HS-5 (cell line): ENCODE measurements around the gene BCL7A.

Experiments
- DNase-seq: peaks from one replicate; pipeline ENCODE4 v3.0.0-alpha.2; 2012; ENCODE audit warnings: low read depth

The BCL7A gene

DNA sequence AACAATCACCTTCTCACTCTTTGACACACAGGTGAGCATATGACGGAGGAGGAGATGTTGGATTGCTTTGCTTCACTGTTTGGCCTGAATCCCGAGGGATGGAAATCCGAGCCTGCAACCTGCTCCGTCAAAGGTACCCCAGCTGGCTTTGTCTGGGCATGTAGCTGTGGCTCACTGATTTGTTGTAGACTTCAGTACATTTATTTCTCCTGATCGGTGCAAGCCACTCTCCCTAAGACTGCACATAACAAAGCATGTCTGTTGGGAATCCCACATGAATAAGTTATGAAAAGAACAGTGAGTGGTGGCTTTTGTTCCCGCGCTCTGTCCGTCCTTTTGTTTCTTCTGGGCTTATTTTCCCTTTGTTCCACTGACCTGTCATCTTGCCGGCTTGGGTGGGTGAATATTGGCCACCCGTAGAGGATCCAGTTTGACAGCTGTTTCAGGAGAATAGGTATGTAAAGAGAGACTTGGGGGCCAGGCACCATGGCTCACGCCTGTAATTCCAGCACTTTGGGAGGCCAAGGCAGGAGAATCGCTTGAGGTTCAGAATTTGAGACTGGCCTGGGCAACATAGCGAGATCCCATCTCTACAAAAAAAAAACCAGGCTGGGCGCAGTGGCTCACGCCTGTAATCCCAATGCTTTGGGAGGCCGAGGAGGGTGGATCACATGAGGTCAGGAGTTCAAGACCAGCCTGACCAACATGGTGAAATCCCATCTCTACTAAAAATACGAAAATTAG, 20.0 kb upstream of the BCL7A start:
- DNase-seq, result no peak

DNA sequence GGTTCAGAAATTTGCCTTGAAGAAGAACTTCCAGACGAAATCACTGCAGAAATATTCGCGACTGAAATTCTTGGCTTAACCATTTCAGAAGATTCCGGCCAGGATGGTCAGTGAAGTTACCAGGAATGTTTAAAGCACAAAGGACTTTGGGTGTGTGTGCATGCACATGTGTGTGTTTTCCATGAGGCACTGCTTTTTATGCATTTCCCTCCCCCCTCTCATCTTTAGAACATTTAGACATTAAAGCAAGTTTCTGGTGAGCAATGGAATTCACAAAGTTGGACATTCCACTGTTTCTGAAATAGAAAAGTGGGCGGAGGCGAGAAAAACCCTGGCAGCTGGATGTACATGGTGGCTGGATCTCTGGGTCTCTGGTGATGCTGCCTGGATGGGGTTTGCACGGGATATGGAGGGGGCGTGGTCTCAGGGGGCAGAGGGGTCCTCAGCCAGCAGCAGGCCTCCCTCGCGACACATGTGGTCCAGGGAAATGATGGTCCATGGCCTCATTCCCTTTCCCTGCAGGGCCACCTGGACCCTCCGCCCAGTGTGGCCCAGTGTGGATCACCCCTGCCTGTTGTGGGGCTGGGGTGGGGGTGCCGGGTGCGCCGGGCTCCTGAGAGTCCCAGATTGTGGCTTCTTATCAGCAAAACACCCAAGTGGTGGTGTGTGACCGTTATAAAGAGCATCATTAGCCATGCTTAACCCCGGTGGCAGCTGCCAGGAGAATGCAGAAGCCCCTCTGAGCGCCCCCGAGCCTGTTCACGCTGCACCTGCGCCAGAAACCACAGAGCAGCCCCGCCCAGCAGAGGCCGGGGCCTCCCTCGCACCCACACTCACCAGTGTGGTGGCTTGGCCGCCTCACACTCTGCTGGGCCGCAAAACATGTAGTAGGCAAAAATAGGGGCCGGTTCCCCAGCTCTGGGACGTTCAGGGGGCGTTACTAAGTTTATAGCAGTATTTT, 17.8 kb upstream of the BCL7A start:
- DNase-seq, result no peak

DNA sequence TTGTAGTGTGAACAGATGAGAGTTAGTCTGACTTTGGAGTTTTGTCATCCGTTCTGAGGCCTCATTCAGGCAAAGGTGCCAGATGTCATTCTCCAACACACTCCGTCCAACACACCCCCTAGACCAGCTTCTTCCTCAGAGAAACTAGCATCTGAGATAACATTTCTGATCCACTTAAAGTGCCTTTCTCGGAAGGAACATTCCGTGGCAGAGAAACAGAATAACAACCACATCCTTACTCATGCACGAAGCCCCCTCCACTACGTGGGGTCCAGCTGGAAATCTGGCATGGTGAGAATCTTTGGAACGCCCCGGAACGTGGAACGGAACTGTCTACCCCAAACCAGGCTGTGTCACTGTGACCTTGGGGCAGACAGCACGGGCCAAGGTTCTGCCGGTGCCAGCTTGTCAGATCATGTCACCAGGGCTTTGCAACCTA, 17.0 kb upstream of the BCL7A start:
- DNase-seq, result no peak

DNA sequence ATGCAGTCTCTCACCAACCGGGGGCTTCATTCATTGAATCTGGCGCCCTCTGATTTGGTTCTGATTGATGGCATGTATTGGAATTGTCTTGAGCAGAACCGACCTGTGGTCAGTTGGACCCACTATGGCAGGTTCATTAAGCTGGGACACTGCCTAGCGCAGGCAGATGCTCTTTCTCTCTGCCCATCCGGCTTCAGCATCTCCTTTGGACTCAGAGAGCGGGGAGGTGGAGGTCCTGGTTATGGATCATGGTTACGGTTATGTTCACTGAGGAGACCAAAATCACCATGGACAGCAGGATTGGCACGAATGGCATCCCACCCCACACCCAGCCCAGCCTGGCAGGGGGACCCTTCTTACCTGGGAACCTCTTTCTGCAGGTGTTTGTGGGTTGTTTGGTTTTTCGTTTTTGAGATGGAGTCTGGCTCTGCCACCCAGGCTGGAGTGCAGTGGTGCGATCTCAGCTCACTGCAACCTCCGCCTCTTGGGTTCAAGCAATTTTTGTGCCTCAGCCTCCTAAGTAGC, 16.4 kb upstream of the BCL7A start:
- no peak for DNase-seq

DNA sequence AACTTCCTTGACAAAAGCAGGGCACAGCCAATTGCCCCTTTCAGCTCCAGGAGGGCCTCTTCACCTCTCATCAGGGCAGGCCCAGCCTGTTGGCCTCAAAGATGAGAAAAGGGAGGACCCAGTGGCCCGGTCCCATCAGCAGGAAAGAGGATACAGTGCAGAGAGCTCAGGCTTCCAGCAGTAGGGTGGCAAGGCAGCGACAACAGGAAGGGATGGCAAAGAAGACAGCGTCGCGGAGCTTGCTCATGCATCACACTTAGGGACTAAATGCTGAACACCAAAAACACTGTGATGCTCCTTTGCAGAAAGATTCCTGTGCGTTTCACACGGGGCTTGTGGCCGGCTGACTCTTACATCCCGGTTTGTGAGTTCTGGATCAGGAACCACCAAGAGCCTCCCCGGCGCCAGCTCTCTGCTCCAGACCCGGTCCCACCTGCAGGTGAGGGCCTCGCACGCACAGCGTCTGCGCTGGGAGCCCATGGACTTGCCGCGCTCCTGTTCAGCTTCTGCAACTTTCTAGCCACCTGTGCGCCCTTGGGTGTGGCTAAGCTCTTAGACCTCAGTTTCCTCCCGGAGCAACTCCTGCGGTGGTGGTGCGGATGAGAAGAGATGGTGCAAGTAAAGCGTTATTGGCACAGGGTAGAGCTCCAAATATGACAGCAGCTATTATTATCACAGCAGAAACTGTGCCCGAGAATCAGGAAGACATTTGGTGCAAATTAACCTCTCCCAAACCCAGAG, 15.3 kb upstream of the BCL7A start:
- no peak for DNase-seq

DNA sequence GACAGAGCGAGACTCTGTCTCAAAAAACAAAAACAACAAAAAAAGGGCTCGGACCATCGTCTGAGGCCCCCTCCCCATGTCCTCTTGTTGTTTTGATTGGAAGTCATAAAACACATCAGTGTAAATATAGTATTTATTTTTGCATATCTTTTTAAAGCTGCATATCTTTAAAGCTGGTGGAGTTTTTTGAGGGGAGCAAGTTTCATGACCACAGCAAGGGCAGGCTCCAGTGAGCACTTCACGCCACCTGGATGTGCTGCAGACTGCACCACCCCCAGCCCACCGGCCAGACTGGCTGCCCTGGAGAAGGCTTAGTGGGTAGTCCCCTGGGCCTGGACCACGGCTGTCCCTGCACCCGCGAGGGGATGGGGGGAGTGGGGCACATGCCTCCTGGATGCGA, 11.9 kb upstream of the BCL7A start:
- DNase-seq, result no peak

DNA sequence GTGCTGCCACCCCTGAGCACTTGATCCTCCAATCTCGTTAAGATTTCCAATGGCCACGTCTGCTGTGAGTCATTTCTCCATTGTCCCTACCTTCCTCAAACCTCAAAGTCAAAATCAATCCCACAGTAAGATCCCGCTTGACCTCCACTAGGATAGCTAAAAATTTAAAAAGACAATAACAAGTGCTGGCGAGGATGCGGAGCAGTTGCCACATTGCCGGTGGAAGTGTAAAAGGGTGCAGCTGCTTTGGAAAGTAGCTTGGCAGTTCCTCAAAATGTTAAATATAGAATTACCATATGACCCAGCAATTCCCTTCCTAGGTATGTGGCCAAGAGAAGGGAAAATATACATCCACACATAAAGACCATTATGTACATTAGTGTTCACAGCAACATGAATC, 9.5 kb upstream of the BCL7A start:
- DNase-seq, result no peak

DNA sequence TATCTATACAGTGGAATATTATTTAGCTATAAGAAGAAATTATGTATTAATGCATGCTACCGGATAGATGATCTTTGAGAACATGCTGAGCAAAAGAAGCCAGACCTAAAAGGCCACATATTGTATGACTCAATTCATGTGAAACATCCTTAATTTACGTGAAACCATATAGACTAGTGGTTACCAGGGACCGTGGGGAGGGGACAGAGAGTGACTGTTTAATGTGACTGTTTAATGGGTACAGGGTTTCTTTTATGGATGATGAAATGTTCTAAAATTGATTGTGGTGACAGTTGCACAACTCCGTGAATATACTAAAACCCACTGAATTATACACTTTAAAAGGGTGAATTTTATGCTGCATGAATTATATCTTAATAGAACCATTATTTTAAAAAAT, 8.5 kb upstream of the BCL7A start:
- DNase-seq, result no peak

DNA sequence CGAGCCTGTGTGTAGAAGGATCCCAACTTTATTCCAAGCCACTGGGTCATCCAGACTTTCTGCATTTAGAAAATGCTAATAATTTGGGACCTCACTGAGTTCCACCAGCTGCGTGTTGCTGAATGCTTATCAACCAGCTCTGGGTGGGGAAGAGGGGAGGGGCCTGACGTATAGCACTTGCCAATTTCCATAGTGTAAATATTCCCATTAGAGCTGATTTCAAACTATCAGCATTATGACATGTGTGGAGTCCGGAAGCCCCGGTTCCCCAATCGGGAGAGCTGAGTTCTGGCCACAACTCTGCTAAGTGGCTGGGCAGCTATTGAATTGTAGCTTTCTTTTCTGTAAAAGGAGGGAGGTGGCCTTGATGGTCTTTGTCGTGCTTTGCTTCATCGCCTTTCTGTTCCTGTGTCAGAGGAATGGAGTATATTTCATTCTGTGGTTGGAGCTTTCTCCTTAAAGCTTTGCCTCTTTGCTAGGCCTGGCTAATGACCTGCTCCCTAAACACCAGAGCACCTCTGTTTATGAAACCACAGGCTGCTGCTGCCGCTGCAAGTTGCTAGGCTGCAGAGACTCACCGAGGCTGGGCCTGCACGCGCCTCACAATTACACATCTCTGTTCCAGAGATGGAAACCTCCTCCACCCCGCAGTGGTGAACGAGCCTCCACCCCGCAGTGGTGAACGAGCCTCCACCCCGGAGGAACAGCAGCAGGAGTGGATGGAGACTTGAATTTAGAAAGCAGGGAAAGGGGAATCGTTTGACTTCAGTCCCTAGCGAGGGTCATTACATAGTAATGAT, 7.7 kb upstream of the BCL7A start:
- no peak for DNase-seq

DNA sequence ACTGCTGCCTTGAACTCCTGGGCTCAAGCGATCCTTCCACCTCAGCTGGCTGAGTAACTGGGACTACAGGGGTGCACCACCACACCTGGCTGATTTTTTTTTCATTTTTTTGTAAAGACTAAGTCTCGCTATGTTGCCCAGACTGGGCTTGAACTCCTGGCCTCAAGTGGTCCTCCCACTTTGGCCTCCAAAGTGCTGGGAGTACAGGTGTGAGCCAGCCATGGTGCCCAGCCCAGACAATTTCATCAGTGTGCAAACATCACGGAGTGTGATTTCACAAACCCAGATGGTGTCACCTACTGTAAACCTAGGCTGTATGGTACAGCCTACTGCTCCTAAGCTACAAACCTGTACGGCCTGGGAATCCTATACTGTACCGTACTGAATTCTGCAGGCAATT, 6.9 kb upstream of the BCL7A start:
- DNase-seq, result no peak

DNA sequence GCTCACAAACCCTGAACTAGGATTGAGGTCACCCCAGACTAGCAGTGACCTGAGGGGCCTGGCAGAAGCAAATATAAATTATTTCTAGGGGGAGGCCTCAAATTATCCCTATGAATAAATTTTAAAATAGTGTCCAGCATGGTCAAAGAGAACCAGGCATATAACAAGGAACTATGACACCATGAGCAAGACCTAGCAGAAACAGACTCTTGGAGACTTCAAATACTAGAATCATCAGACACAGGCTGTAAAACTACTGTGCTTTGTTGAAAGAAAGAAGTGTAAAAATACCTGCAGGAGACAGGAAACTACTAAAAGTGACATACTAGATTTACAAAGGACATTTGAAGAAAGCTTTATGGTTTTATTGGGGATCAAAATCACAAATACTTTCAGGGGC, 3.2 kb upstream of the BCL7A start:
- no peak for DNase-seq

DNA sequence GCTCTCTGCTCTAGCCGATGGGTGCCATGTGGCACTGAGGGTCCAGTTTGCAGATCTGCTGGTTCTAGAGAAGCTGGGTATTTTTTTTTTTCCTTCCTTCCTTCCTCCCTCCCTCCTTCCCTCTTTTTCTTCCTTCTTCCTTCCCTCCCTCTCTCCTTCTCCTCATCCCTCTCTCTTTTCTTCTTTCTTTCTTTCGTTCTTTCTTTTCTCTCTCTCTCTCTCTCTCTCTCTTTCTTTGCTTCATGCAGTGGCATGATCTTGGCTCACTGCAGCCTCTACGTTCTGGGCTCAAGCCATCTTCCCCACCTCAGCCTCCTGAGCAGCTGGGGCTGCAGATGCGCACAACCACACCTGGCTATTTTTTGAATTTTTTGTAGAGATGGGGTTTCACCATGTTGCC, 2.7 kb upstream of the BCL7A start:
- no peak for DNase-seq

DNA sequence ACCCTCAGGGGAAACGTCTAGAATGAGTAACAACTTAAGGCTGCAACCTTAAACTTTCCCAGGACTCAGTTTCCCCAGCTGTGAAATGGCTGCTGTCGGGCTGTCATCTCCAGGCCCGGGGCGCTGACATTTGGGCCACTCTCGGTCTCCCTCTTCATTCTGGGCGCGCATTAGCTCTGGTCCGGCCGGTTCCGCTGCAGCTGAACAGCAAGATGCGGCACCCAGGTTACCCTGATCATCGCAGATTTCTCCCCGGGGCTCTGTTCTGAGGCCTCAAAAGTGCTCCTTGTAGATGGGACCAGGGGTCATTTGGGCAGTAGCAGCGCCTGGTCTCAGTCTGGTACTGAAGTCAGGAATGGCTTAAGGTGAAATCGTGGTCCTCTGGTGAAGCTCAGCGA, 890 bp upstream of the BCL7A start:
- no peak for DNase-seq

DNA sequence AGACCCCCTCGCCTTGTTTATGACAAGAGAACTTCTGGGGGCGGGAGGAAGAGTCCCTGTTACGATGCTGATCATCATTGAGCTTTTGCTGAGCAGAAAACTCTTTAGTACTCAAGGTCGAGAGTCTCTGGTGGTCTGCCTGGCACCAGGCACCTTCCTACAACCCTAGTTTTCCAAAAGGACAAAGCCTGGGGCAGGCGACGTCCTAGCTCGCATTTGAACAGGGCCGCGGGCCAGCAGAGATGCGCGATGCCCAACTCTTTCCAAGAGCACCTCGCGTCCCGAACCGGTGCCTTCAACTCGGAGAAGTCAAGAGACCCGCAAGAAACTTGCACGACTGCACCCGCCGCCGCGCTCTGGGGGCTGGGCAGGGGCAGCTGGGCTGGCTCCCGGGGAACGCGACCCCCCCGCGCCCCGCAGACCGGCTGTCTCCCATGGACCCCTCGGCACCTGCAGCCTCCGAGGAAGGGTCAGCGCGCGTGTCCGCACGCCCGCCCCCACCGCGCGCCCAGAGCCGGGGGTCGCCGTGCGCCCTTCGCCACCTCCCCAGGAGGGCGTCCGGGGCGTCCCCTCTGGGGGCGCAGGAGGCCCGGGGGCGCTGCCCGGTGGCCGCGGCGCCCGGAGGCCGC, 377 bp upstream of the BCL7A start:
- DNase-seq, result no peak

DNA sequence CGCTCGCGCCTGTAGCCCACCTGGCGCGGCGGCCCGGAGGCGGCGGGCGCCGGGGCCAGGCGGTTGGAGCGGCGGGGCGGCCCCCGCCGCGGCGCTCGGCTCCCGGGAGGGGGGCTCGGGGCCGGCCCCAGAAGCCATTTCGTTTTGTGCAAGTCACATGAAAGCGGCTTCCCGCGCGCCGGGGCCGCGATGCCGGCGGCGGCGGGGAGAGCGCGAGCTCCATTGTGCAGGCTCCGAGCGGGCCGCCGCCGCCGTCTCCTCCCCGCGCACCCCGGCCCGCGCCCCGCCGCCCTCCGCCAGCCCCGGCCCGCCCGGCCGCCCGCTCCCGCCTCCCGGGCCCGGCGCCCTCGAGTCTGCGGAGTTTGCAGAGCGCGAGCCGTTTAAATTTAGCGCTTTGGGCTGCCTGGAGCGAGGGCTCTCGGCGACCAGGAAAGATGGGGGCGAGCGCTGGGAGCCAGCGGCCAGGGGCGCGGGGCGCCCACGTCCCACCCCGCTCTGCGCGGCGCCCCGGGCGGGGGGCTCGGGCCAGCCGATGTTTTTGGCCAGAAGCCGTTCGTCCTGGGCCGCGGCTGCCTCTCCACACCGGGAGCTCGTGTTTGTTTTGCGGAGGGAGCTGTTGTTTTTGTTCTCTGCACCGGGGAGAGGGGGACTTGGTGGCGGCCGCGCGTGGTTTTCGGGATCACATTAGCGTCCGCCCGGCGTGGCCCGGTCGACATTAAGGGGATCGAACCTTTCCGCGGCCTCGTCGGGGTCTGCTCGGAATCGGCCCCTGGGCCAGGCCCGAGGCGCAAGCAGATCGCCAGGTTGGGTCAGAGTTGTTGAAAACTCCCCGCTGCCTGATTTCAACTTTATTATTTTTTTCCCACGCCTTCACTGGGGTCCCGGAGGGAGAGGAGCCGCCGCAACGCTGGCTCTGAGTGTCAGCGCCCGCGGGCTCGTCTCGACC, 982 bp downstream of the BCL7A start:
- DNase-seq, result no peak

DNA sequence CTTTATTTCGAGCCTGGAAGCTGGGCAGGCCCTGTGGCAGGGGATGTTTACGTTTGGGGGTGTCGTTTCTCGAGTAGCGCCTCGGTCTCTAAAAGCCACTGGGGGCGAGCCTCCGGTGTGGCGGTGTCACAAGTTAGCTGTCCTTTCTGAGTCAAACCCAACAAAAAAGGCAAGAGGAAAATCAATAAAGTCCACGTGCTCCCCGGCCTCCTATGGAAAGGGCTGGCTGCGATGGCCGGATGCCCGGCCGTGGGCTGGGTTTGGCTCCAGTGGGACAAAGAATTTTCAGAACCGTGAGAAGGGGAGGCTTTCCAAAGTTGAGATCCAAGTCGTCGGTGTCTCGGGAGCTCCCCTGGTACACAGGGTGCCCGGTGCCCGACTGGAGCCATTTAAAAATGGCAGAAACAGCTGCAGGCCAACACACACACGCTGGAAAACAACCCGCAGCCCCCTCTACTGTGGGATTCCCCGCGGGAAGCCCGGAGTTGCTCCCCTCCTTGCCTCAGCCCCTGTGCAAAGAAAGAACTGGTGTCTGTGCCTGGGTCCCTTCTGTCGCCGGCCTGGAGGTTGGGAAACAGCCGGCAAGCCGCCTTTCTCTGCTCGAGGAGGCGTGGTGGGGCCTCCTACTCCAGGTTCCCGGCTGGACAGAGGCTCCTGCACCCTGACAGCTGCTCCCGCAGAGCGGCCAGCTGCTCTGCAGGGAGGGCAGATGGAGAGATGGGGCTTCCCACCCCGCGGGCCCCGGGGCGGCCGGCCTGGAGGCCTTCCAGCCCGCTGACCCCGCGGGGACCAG, 1.9 kb downstream of the BCL7A start:
- peak; percentile 47 for DNase-seq

DNA sequence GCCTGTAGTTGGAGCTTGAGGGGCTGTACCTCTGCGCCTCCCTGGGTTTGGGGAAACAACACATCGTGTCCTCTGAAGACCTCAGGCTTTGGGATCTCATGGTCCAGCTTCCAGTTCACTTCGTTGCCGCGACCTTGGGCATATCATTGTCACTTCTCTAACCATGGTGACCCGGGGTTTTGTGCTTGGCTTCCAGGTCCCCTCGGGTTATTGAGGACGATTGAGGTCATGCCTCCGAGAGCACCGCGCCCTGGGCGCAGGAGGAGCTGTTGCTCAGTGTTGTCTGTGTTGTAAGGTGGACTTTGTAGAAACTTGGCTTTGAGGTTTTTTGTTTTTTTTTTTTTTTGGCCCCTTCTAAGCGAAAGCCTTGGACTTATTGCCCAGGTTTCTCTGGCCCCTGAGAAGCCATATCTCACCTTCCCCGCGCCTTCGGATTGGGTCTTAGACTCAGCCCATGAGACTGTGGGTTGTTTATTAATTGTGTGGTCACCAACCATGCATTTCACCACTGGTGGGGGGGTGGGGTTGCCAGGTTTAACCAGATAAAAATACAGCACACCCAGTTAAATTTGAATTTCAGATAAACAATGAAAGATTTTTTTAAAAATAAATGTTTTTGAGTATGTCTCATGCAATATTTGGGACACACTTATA, 2.6 kb downstream of the BCL7A start:
- no peak for DNase-seq

DNA sequence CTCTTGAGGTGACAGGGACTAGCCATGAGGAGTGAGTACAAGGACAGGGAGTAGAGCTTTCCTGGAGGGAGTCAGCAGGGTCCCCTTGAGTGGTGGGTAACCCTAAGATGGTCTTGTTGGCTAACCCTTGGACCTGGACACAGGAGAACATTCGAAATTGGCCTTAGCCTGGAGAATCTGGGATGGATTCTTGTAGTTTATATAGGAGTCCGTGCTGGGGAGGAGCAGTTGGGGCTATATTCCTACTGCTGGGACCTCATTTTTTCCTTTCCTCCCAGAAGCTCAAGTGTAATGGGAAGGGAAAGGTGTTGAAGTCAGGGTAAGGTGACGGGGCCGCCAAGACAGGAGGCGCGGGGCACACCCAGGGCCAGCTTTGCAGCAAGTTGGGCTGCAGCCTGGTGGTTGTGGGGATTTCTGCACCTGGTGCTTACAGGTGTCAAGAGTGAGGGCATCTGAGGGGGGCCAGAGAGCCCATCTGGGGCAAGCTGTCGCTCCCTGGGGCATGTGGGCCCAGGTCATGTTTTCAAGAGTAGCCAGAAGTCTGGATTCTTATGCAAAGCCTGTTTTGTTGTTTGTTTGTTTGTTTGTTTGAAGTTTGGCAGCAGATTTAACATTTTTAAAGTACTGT, 5.1 kb downstream of the BCL7A start:
- DNase-seq, result no peak
